GM12878 (cell line): ENCODE data around the gene BTF3. TPM values are rescaled to one million over a fixed set of nuclear protein-coding genes. Genes with fewer than 3 reads are reported as not detected.

ENCODE experiments used
- ATAC-seq: fragments of 200-7000 bp; cut with Tn5 transposase; 3 replicates; pipeline ENCODE4 v1.9.1; 2020; ENCODE audit warnings: mild to moderate bottlenecking, moderate library complexity
- BruUV-seq: library from RNA; stranded (reverse); fragments of 400-500 nt; replicated peaks from 2 replicates; lab custom pipeline; 2021; lab: Mats Ljungman, UMichigan
- CTCF ChIA-PET: fragments of 300-600 bp; sonication (Branson Sonifier 250); formaldehyde crosslinking; extraction: SDS; loops from one replicate; lab custom pipeline; 2021; ENCODE audit warnings: inconsistent platforms; lab: Yijun Ruan, JAX
- POLR2A ChIA-PET: fragments of 350-600 bp; formaldehyde crosslinking; extraction: SDS; loops from one replicate; lab custom pipeline; 2021; ENCODE audit warnings: inconsistent platforms; lab: Charles Lee
- RAD21 ChIA-PET: fragments of 300-600 bp; sonication (Branson Sonifier 250); formaldehyde crosslinking; loops from one replicate; lab custom pipeline; 2023; ENCODE audit warnings: antibody characterized with exemption; ENCODE audit not compliant: unreplicated experiment; lab: Charles Lee
- SMC1A ChIA-PET: fragments of 300-600 bp; sonication (Branson Sonifier 250); formaldehyde crosslinking; loops from one replicate; lab custom pipeline; 2023; ENCODE audit not compliant: unreplicated experiment, uncharacterized antibody; lab: Charles Lee
- DNase-seq: peaks from one replicate; pipeline ENCODE4 v3.0.0-alpha.2; 2011; ENCODE audit warnings: low read depth, low spot score
- FAIRE-seq: peaks from 3 replicates; lab custom pipeline; 2011; peaks lifted over from hg19 to GRCh38; lab: Jason Lieb, UNC
- H2AFZ ChIP-seq: 2 replicates; pipeline ENCODE4 v1.6.0; 2011; ENCODE audit warnings: low read depth, low read length, control low read depth; ENCODE audit not compliant: control insufficient read depth
- H3K27ac ChIP-seq: 2 replicates; pipeline ENCODE4 v1.5.1; 2011; ENCODE audit warnings: control low read depth; ENCODE audit not compliant: control insufficient read depth, insufficient read depth
- H3K27me3 ChIP-seq, 2 experiments: replicated peaks in 1 of 2; 2 replicates each; pipeline versions ENCODE4 v1.6.0 to v1.6.1; 2011; ENCODE audit warnings: low read length in 1 of 2; ENCODE audit not compliant: control insufficient read depth in 2 of 2, insufficient read depth in 2 of 2
- H3K36me3 ChIP-seq, 2 experiments: 2 replicates each; pipeline ENCODE4 v1.5.1; 2011; ENCODE audit warnings: low read length in 1 of 2; ENCODE audit not compliant: control insufficient read depth in 2 of 2, insufficient read depth in 2 of 2
- H3K4me1 ChIP-seq: 2 replicates; pipeline ENCODE4 v1.6.1; 2011; ENCODE audit warnings: mild to moderate bottlenecking, low read length, moderate library complexity, mixed read lengths; ENCODE audit not compliant: control insufficient read depth, insufficient read depth
- H3K4me2 ChIP-seq: 2 replicates; pipeline ENCODE4 v1.6.0; 2011; ENCODE audit warnings: control low read depth; ENCODE audit not compliant: control insufficient read depth, insufficient read depth
- H3K4me3 ChIP-seq: fragments of 200-600 bp; sonication (generic); 2 replicates; pipeline ENCODE4 v1.5.1; 2016
- H3K79me2 ChIP-seq: 2 replicates; pipeline ENCODE4 v1.6.0; 2011; ENCODE audit warnings: low read length; ENCODE audit not compliant: control insufficient read depth, insufficient read depth
- H3K9ac ChIP-seq: 2 replicates; pipeline ENCODE4 v1.8.0; 2011; ENCODE audit warnings: low read length, control low read depth, mixed read lengths; ENCODE audit not compliant: control insufficient read depth, insufficient read depth
- H3K9me3 ChIP-seq: replicated peaks from 3 replicates; pipeline ENCODE4 v1.5.1; 2011; ENCODE audit warnings: mild to moderate bottlenecking, low read length; ENCODE audit not compliant: control insufficient read depth, insufficient read depth
- H4K20me1 ChIP-seq: 2 replicates; pipeline ENCODE4 v1.6.0; 2011; ENCODE audit not compliant: control insufficient read depth, insufficient read depth
- CHD2 ChIP-seq: IDR thresholded peaks from 2 replicates; pipeline ENCODE4 v1.6.1; 2011; ENCODE audit warnings: low read depth, low read length, improper control_type of control experiment, borderline replicate concordance
- E2F8 ChIP-seq: fragments of 450-650 bp; IDR thresholded peaks from 2 replicates; pipeline ENCODE4 v1.6.1; 2018; ENCODE audit warnings: mild to moderate bottlenecking, low read depth, moderate library complexity; ENCODE audit not compliant: partially characterized antibody
- FOS ChIP-seq: IDR thresholded peaks from 3 replicates; pipeline ENCODE4 v1.6.1; 2011; ENCODE audit warnings: borderline replicate concordance; ENCODE audit not compliant: insufficient read length; ENCODE audit errors: extremely low read depth
- FOXK2 ChIP-seq: fragments of 450-650 bp; IDR thresholded peaks from 2 replicates; pipeline ENCODE4 v1.6.1; 2017; ENCODE audit warnings: mild to moderate bottlenecking, moderate library complexity
- FOXM1 ChIP-seq: IDR thresholded peaks from 2 replicates; pipeline ENCODE4 v1.6.1; 2012; ENCODE audit warnings: low read depth, mild to moderate bottlenecking, inconsistent platforms, low read length, moderate library complexity
- HCFC1 ChIP-seq: fragments of 150-350 bp; IDR thresholded peaks from 2 replicates; pipeline ENCODE4 v1.6.1; 2014; ENCODE audit warnings: low read length
- IRF4 ChIP-seq: IDR thresholded peaks from 2 replicates; pipeline ENCODE4 v1.6.1; 2011; ENCODE audit warnings: low read depth, low read length
- LARP7 ChIP-seq: fragments of 450-650 bp; IDR thresholded peaks from 2 replicates; pipeline ENCODE4 v1.6.1; 2017; ENCODE audit warnings: mild to moderate bottlenecking
- NFIC ChIP-seq: IDR thresholded peaks from 2 replicates; pipeline ENCODE4 v1.6.1; 2012; ENCODE audit warnings: low read depth, mild to moderate bottlenecking, inconsistent platforms, low read length, moderate library complexity
- POLR2A ChIP-seq: IDR thresholded peaks from 2 replicates; pipeline ENCODE4 v1.6.1; 2011; ENCODE audit warnings: low read depth, mild to moderate bottlenecking, low read length
- POLR2AphosphoS5 ChIP-seq: IDR thresholded peaks from 2 replicates; pipeline ENCODE4 v1.6.1; 2011; ENCODE audit warnings: mild to moderate bottlenecking, low read length, inconsistent platforms
- RAD51 ChIP-seq: fragments of 450-650 bp; IDR thresholded peaks from 2 replicates; pipeline ENCODE4 v1.6.1; 2016; ENCODE audit warnings: moderate library complexity, mild to moderate bottlenecking, inconsistent platforms
- SIX5 ChIP-seq: IDR thresholded peaks from 2 replicates; pipeline ENCODE4 v1.6.1; 2011; ENCODE audit warnings: mild to moderate bottlenecking, low read depth, low read length, moderate library complexity; ENCODE audit not compliant: severe bottlenecking
- SKIL ChIP-seq: fragments of 450-650 bp; IDR thresholded peaks from 2 replicates; pipeline ENCODE4 v1.6.1; 2017; ENCODE audit warnings: mild to moderate bottlenecking, low read depth, inconsistent platforms; ENCODE audit not compliant: poor library complexity, severe bottlenecking
- SREBF1 ChIP-seq: IDR thresholded peaks from 2 replicates; pipeline ENCODE4 v1.6.1; 2012; ENCODE audit warnings: mild to moderate bottlenecking, low read length
- USF1 ChIP-seq: IDR thresholded peaks from 2 replicates; pipeline ENCODE4 v1.6.1; 2011; ENCODE audit warnings: borderline replicate concordance, low read depth, mild to moderate bottlenecking, moderate library complexity, mixed read lengths, low read length; ENCODE audit not compliant: insufficient read depth; ENCODE audit errors: extremely low read length
- YY1 ChIP-seq: IDR thresholded peaks from 2 replicates; pipeline ENCODE4 v1.6.1; 2011; ENCODE audit warnings: low read depth, mild to moderate bottlenecking, low read length
- WGBS: methylation state at CpG from one replicate; pipeline ENCODE4 v1.1.6; 2016; ENCODE audit warnings: low lambda C conversion rate; ENCODE audit not compliant: insufficient replicate concordance, insufficient coverage; ENCODE audit errors: missing lambda C conversion rate; 5-methylcytosine and 5-hydroxymethylcytosine counted together
- in situ Hi-C: fragments of 300-500 bp; cut with MboI; formaldehyde crosslinking; loops from 9 replicates; pipeline ENCODE4 v1.14.3; 2018; ENCODE audit warnings: mixed read lengths
- intact Hi-C: fragments of 100-400 bp; cut with micrococcal nuclease; formaldehyde crosslinking; loops from one replicate; pipeline ENCODE4 v1.14.2; 2022; ENCODE audit not compliant: unreplicated experiment
- polyA plus RNA-seq, 11 experiments: library from polyadenylated mRNA; depleted of rRNA in 4 of 11; unstranded in 6 of 11; stranded (reverse) in 5 of 11; fragments of >200 nt; fragmentation: Nextera tagmentation in 4 of 11; fragmentation: Illumina TruSeq in 1 of 11; extraction: Ambion mirVana in 4 of 11; extraction: Trizol in 1 of 11; gene quantifications; 1 replicate in 1 of 11; 2 replicates in 10 of 11; pipeline versions ENCODE4 v1.2.1 to v1.2.3, GENCODE V29; 2011 to 2016; ENCODE audit warnings: inconsistent platforms in 2 of 11, missing spikeins in 2 of 11, low read depth in 1 of 11
- total RNA-seq, 4 experiments: library from RNA; depleted of rRNA in 3 of 4; stranded (reverse); fragments of >200 nt in 3 of 4; fragmentation: Illumina TruSeq in 1 of 4; extraction: Trizol in 1 of 4; gene quantifications; 2 replicates each; pipeline versions ENCODE4 v1.2.1 to v1.2.3, GENCODE V29; 2013 to 2021

BTF3 gene
- total and polyA plus RNA-seq, 10 of the 15 experiments (the other 5 are each of a cell fraction or from before 2014, with no cell fraction given): 492 to 1,650 (median 904) TPM

GRCh38 chr5:73490088-73490487 is 8.2 kb upstream of the BTF3 start:
- Histone ChIP-seq H3K9ac (no peak overlapping the region), H3K79me2 (no peaks in the 10 kb centered on the region), H3K9me3 (no peaks in the 10 kb centered on the region), H3K4me3 (no peak overlapping the region), H2AFZ (no peak overlapping the region), H3K4me1 (no peaks in the 10 kb centered on the region), H3K27me3 (peaks cover 0 to 7% of the 10 kb centered on the region in 2 experiments; a peak in 2 of 4 replicates), H4K20me1 (no peaks in the 10 kb centered on the region), H3K36me3 (no peaks in the 10 kb centered on the region), H3K27ac (no peak overlapping the region), H3K4me2 (no peak overlapping the region)
- no peak for TF ChIP-seq HCFC1
- TF ChIP-seq SREBF1: no peak
- TF ChIP-seq NFIC: no peak
- no peak for TF ChIP-seq POLR2A
- TF ChIP-seq IRF4: no peak
- no peak for TF ChIP-seq SIX5
- no peak for TF ChIP-seq USF1
- no peak for TF ChIP-seq FOXM1
- no peak for TF ChIP-seq FOS
- no peak for TF ChIP-seq FOXK2
- no peak for TF ChIP-seq SKIL
- no peak for TF ChIP-seq YY1
- no peak for TF ChIP-seq E2F8
- TF ChIP-seq LARP7: no peak
- no peak for TF ChIP-seq POLR2AphosphoS5
- TF ChIP-seq RAD51: no peak
- no peak for TF ChIP-seq CHD2
- CTCF ChIA-PET: interaction anchor here (0.7 kb wide), 1 partner anchor 47 kb away, joined by 5 read pairs; no protein-coding TSS in a partner anchor
- WGBS: 0% methylated on average over 2 of the region's 2 CpGs
- FAIRE-seq: no peak
- BruUV-seq: no TSS peak
- SMC1A ChIA-PET: no interaction called here
- in situ Hi-C loops: no loop called here
- POLR2A ChIA-PET: no interaction called here
- no peak for DNase-seq
- no peak for ATAC-seq
- intact Hi-C loops: no loop called here
- RAD21 ChIA-PET: no interaction called here
